HepG2 (cell line): ENCODE data around the gene STH. TPM values are rescaled to one million over a fixed set of nuclear protein-coding genes. Genes with fewer than 3 reads are reported as not detected.

Source experiments
- ARHGAP35 ChIP-seq: sonication (generic); formaldehyde crosslinking; IDR thresholded peaks from 2 replicates; pipeline ENCODE4 v1.9.0; 2022; ENCODE audit warnings: mild to moderate bottlenecking, inconsistent platforms, moderate library complexity, missing genetic modification reagents, borderline replicate concordance
- ATF7-NPFF ChIP-seq: sonication (generic); formaldehyde crosslinking; IDR thresholded peaks from 2 replicates; pipeline ENCODE4 v1.8.1; 2023; ENCODE audit warnings: mild to moderate bottlenecking, low read depth, missing genetic modification reagents, moderate library complexity
- ELF4 ChIP-seq: sonication (generic); formaldehyde crosslinking; IDR thresholded peaks from 2 replicates; pipeline ENCODE4 v1.5.0; 2020; ENCODE audit warnings: missing genetic modification reagents, mild to moderate bottlenecking, moderate library complexity, borderline replicate concordance
- HDAC6 ChIP-seq: fragments of 200-600 bp; sonication (generic); IDR thresholded peaks from 2 replicates; pipeline ENCODE4 v1.7.0; 2017; ENCODE audit warnings: mild to moderate bottlenecking, antibody characterized with exemption, low read length, low read depth
- IRF2 ChIP-seq: IDR thresholded peaks from 2 replicates; pipeline ENCODE4 v1.6.1; 2018; ENCODE audit warnings: missing genetic modification reagents, missing compliant biosample characterization
- KDM4B ChIP-seq: sonication (generic); formaldehyde crosslinking; IDR thresholded peaks from 2 replicates; pipeline ENCODE4 v1.4.0; 2020; ENCODE audit warnings: missing genetic modification reagents
- KLF15 ChIP-seq: sonication (generic); formaldehyde crosslinking; IDR thresholded peaks from 2 replicates; pipeline ENCODE4 v1.8.1; 2023; ENCODE audit warnings: borderline replicate concordance, mild to moderate bottlenecking, inconsistent platforms, missing genetic modification reagents, mixed read lengths
- NCOA5 ChIP-seq: sonication (generic); formaldehyde crosslinking; IDR thresholded peaks from 2 replicates; pipeline ENCODE4 v1.4.0; 2020; ENCODE audit warnings: missing genetic modification reagents
- REL ChIP-seq: sonication (generic); formaldehyde crosslinking; conservative IDR thresholded peaks from 2 replicates; pipeline ENCODE4 v1.8.0; 2022; ENCODE audit warnings: mild to moderate bottlenecking, missing genetic modification reagents, moderate library complexity
- REXO4 ChIP-seq: sonication (generic); formaldehyde crosslinking; IDR thresholded peaks from 2 replicates; pipeline ENCODE4 v1.8.0; 2022; ENCODE audit warnings: missing genetic modification reagents, mild to moderate bottlenecking, borderline replicate concordance
- SETDB1 ChIP-seq: sonication (generic); formaldehyde crosslinking; IDR thresholded peaks from 2 replicates; pipeline ENCODE4 v1.5.1; 2020; ENCODE audit warnings: missing genetic modification reagents, mild to moderate bottlenecking, borderline replicate concordance
- SNRNP70 ChIP-seq: fragments of 200-400 bp; formaldehyde crosslinking; IDR thresholded peaks from 2 replicates; pipeline ENCODE4 v1.6.1; 2017; ENCODE audit warnings: mild to moderate bottlenecking, low read depth, low read length, moderate library complexity
- SPEN ChIP-seq: sonication (generic); formaldehyde crosslinking; IDR thresholded peaks from 2 replicates; pipeline ENCODE4 v1.5.1; 2020; ENCODE audit warnings: low read depth, mild to moderate bottlenecking, missing genetic modification reagents
- TBP ChIP-seq: sonication (generic); formaldehyde crosslinking; IDR thresholded peaks from 2 replicates; pipeline ENCODE4 v1.5.0; 2020; ENCODE audit warnings: missing genetic modification reagents
- TBX3 ChIP-seq: fragments of 450-650 bp; IDR thresholded peaks from 2 replicates; pipeline ENCODE4 v1.6.1; 2017; ENCODE audit warnings: antibody characterized with exemption, mild to moderate bottlenecking, inconsistent platforms, borderline replicate concordance
- ZBTB7B ChIP-seq: sonication (generic); formaldehyde crosslinking; IDR thresholded peaks from 2 replicates; pipeline ENCODE4 v1.4.0; 2020; ENCODE audit warnings: missing genetic modification reagents
- ZEB1 ChIP-seq: IDR thresholded peaks from 2 replicates; pipeline ENCODE4 v1.6.1; 2012; ENCODE audit warnings: mild to moderate bottlenecking, low read depth, inconsistent platforms; ENCODE audit not compliant: insufficient replicate concordance
- ZNF225 ChIP-seq: sonication (generic); formaldehyde crosslinking; IDR thresholded peaks from 2 replicates; pipeline ENCODE4 v1.4.0; 2020; ENCODE audit warnings: mild to moderate bottlenecking, missing genetic modification reagents
- ZNF383 ChIP-seq: sonication (generic); formaldehyde crosslinking; IDR thresholded peaks from 2 replicates; pipeline ENCODE4 v1.4.0; 2020; ENCODE audit warnings: missing genetic modification reagents, mild to moderate bottlenecking, borderline replicate concordance
- ZNF777 ChIP-seq: sonication (generic); formaldehyde crosslinking; IDR thresholded peaks from 2 replicates; pipeline ENCODE4 v1.4.0; 2020; ENCODE audit warnings: missing genetic modification reagents
- polyA plus RNA-seq, 8 experiments: library from polyadenylated mRNA; depleted of rRNA in 3 of 8; stranded (reverse) in 7 of 8; unstranded in 1 of 8; fragments of >200 nt; fragmentation: Illumina TruSeq in 4 of 8; extraction: Trizol in 4 of 8; gene quantifications; 2 replicates each; pipeline versions ENCODE4 v1.2.1 to v1.2.3, GENCODE V29; 2011 to 2016; ENCODE audit warnings: low read depth in 4 of 8, missing spikeins in 1 of 8, mixed read lengths in 1 of 8; ENCODE audit not compliant: insufficient read depth in 1 of 8
- total RNA-seq, 5 experiments: library from RNA; depleted of rRNA; stranded (reverse); fragments of >200 nt; fragmentation: Illumina TruSeq; extraction: Trizol; gene quantifications; 2 replicates each; pipeline ENCODE4 v1.2.3, GENCODE V29; 2016; ENCODE audit warnings: low read depth in 1 of 5
- TF ChIP-seq, protein P1 (sequence below): IDR thresholded peaks from 2 replicates; pipeline ENCODE4 v1.6.1; 2016; ENCODE audit warnings: control low read depth
- TF ChIP-seq, protein P2 (sequence below): sonication (generic); formaldehyde crosslinking; IDR thresholded peaks from 2 replicates; pipeline ENCODE4 v1.4.0; 2020; ENCODE audit warnings: missing genetic modification reagents
- TF ChIP-seq, protein P3 (sequence below): IDR thresholded peaks from 2 replicates; pipeline ENCODE4 v1.6.1; 2012; ENCODE audit warnings: low read length, improper control_type of control experiment
- TF ChIP-seq, protein P4 (sequence below): sonication (generic); formaldehyde crosslinking; IDR thresholded peaks from 2 replicates; pipeline ENCODE4 v1.8.1; 2023; ENCODE audit warnings: mild to moderate bottlenecking, inconsistent platforms, moderate library complexity, missing genetic modification reagents, borderline replicate concordance

Gene STH
- total and polyA plus RNA-seq, 2 of the 13 experiments (the other 11 are each of a cell fraction or from before 2014, with no cell fraction given), result not detected

DNA sequence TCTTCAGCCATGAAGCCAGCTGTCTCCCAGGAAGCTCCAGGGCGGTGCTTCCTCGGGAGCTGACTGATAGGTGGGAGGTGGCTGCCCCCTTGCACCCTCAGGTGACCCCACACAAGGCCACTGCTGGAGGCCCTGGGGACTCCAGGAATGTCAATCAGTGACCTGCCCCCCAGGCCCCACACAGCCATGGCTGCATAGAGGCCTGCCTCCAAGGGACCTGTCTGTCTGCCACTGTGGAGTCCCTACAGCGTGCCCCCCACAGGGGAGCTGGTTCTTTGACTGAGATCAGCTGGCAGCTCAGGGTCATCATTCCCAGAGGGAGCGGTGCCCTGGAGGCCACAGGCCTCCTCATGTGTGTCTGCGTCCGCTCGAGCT lies 14.1 kb downstream of the STH start (continued):
- TF ChIP-seq KDM4B (no peak), ZNF225 (CRISPR knock-in tag) (0 out of 2 replicates have a peak, but pooled peaks have one; percentile 50), IRF2 (no peak), ZEB1 (no peak), ZNF777 (no peak), SNRNP70 (no peak), TBP (CRISPR knock-in tag) (no peak), REXO4 (CRISPR knock-in tag) (no peak), ATF7-NPFF (no peak), NCOA5 (CRISPR knock-in tag) (no peak), ZNF383 (no peak), ARHGAP35 (CRISPR knock-in tag) (no peak), KLF15 (CRISPR knock-in tag) (no peak), ZBTB7B (peak; percentile 25; the same call in 1 of the 2 replicates), HDAC6 (no peak), ELF4 (CRISPR knock-in tag) (no peak), REL (CRISPR knock-in tag) (no peak), TBX3 (no peak), SETDB1 (CRISPR knock-in tag) (no peak), SPEN (CRISPR knock-in tag) (no peak)
- TF ChIP-seq, protein P1, sequence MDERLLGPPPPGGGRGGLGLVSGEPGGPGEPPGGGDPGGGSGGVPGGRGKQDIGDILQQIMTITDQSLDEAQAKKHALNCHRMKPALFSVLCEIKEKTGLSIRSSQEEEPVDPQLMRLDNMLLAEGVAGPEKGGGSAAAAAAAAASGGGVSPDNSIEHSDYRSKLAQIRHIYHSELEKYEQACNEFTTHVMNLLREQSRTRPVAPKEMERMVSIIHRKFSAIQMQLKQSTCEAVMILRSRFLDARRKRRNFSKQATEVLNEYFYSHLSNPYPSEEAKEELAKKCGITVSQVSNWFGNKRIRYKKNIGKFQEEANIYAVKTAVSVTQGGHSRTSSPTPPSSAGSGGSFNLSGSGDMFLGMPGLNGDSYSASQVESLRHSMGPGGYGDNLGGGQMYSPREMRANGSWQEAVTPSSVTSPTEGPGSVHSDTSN (CRISPR knock-in tag), result peak; percentile 55; the same call in 1 of the 2 replicates
- TF ChIP-seq, protein P2, sequence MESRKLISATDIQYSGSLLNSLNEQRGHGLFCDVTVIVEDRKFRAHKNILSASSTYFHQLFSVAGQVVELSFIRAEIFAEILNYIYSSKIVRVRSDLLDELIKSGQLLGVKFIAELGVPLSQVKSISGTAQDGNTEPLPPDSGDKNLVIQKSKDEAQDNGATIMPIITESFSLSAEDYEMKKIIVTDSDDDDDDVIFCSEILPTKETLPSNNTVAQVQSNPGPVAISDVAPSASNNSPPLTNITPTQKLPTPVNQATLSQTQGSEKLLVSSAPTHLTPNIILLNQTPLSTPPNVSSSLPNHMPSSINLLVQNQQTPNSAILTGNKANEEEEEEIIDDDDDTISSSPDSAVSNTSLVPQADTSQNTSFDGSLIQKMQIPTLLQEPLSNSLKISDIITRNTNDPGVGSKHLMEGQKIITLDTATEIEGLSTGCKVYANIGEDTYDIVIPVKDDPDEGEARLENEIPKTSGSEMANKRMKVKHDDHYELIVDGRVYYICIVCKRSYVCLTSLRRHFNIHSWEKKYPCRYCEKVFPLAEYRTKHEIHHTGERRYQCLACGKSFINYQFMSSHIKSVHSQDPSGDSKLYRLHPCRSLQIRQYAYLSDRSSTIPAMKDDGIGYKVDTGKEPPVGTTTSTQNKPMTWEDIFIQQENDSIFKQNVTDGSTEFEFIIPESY (CRISPR knock-in tag), result no peak
- TF ChIP-seq, protein P3, sequence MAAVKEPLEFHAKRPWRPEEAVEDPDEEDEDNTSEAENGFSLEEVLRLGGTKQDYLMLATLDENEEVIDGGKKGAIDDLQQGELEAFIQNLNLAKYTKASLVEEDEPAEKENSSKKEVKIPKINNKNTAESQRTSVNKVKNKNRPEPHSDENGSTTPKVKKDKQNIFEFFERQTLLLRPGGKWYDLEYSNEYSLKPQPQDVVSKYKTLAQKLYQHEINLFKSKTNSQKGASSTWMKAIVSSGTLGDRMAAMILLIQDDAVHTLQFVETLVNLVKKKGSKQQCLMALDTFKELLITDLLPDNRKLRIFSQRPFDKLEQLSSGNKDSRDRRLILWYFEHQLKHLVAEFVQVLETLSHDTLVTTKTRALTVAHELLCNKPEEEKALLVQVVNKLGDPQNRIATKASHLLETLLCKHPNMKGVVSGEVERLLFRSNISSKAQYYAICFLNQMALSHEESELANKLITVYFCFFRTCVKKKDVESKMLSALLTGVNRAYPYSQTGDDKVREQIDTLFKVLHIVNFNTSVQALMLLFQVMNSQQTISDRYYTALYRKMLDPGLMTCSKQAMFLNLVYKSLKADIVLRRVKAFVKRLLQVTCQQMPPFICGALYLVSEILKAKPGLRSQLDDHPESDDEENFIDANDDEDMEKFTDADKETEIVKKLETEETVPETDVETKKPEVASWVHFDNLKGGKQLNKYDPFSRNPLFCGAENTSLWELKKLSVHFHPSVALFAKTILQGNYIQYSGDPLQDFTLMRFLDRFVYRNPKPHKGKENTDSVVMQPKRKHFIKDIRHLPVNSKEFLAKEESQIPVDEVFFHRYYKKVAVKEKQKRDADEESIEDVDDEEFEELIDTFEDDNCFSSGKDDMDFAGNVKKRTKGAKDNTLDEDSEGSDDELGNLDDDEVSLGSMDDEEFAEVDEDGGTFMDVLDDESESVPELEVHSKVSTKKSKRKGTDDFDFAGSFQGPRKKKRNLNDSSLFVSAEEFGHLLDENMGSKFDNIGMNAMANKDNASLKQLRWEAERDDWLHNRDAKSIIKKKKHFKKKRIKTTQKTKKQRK, result no peak
- TF ChIP-seq, protein P4, sequence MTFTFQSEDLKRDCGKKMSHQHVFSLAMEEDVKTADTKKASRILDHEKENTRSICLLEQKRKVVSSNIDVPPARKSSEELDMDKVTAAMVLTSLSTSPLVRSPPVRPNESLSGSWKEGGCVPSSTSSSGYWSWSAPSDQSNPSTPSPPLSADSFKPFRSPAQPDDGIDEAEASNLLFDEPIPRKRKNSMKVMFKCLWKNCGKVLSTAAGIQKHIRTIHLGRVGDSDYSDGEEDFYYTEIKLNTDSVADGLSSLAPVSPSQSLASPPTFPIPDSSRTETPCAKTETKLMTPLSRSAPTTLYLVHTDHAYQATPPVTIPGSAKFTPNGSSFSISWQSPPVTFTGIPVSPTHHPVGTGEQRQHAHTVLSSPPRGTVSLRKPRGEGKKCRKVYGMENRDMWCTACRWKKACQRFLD (CRISPR knock-in tag), result no peak
